GM23338 (cell line): ENCODE results near the gene PRKAR1B. TPM values are rescaled to one million over a fixed set of nuclear protein-coding genes. Genes with fewer than 3 reads are reported as not detected.

Experiments used
- ATAC-seq: fragments of 200-7000 bp; cut with Tn5 transposase; 3 replicates; pipeline ENCODE4 v1.9.1; 2020
- DNase-seq: peaks from one replicate; pipeline ENCODE4 v3.0.0-alpha.2; 2015; ENCODE audit warnings: low spot score
- H2AFZ ChIP-seq: fragments of 200-600 bp; sonication (generic); 2 replicates; pipeline ENCODE4 v1.8.0; 2016; ENCODE audit warnings: antibody characterized with exemption, mild to moderate bottlenecking, moderate library complexity
- H3F3A ChIP-seq: fragments of 200-600 bp; sonication (generic); replicated peaks from 2 replicates; pipeline ENCODE4 v1.8.0; 2017; ENCODE audit warnings: antibody characterized with exemption, mixed run types, low read depth
- H3K27ac ChIP-seq: fragments of 200-600 bp; sonication (generic); 2 replicates; pipeline ENCODE4 v1.6.1; 2016; ENCODE audit warnings: low read depth
- H3K27me3 ChIP-seq: fragments of 200-600 bp; sonication (generic); 2 replicates; pipeline ENCODE4 v1.8.0; 2016; ENCODE audit warnings: mild to moderate bottlenecking, mixed run types, moderate library complexity; ENCODE audit not compliant: insufficient read depth
- H3K36me3 ChIP-seq: fragments of 200-600 bp; sonication (generic); 2 replicates; pipeline ENCODE4 v1.8.0; 2016; ENCODE audit warnings: mild to moderate bottlenecking; ENCODE audit not compliant: insufficient read depth
- H3K4me1 ChIP-seq: fragments of 200-600 bp; sonication (generic); 2 replicates; pipeline ENCODE4 v1.8.0; 2016; ENCODE audit warnings: mild to moderate bottlenecking, moderate library complexity; ENCODE audit not compliant: insufficient read depth
- H3K4me2 ChIP-seq: fragments of 200-600 bp; sonication (generic); 2 replicates; pipeline ENCODE4 v1.7.1; 2017; ENCODE audit warnings: mixed run types
- H3K4me3 ChIP-seq: fragments of 200-600 bp; sonication (generic); 2 replicates; pipeline ENCODE4 v1.6.1; 2016; ENCODE audit warnings: mixed run types
- H3K79me2 ChIP-seq: fragments of 200-600 bp; sonication (generic); replicated peaks from 2 replicates; pipeline ENCODE4 v1.8.0; 2017; ENCODE audit warnings: mild to moderate bottlenecking; ENCODE audit not compliant: insufficient read depth
- H3K9me2 ChIP-seq: fragments of 200-600 bp; sonication (generic); 2 replicates; pipeline ENCODE4 v1.8.0; 2017; ENCODE audit not compliant: insufficient read depth
- H4K20me1 ChIP-seq: fragments of 200-600 bp; sonication (generic); replicated peaks from 2 replicates; pipeline ENCODE4 v1.8.0; 2017; ENCODE audit warnings: mild to moderate bottlenecking; ENCODE audit not compliant: insufficient read depth
- H3K27ac Mint-ChIP-seq: 2 replicates; pipeline ENCODE4 v1.8.0; 2020; ENCODE audit warnings: inconsistent platforms, mild to moderate bottlenecking, moderate library complexity, mixed read lengths
- H3K27me3 Mint-ChIP-seq: 3 replicates; pipeline ENCODE4 v1.8.0; 2022; ENCODE audit warnings: low read depth, mild to moderate bottlenecking, moderate library complexity, mixed read lengths, inconsistent platforms; ENCODE audit not compliant: insufficient read depth, poor library complexity
- H3K36me3 Mint-ChIP-seq: 3 replicates; pipeline ENCODE4 v1.8.0; 2021; ENCODE audit warnings: low read depth, mild to moderate bottlenecking, inconsistent platforms, moderate library complexity, mixed read lengths
- H3K4me1 Mint-ChIP-seq: 3 replicates; pipeline ENCODE4 v1.8.0; 2020; ENCODE audit warnings: mild to moderate bottlenecking, inconsistent platforms, mixed read lengths
- H3K4me3 Mint-ChIP-seq: 3 replicates; pipeline ENCODE4 v1.8.0; 2021; ENCODE audit warnings: moderate library complexity, mild to moderate bottlenecking, inconsistent platforms, mixed read lengths
- H3K9me3 Mint-ChIP-seq: 3 replicates; pipeline ENCODE4 v1.8.0; 2020; ENCODE audit warnings: moderate library complexity, mild to moderate bottlenecking, inconsistent platforms, mixed read lengths
- ZNF114 ChIP-seq: fragments of 250-450 bp; sonication (Bioruptor Pico); IDR thresholded peaks from 2 replicates; pipeline ENCODE4 v1.5.0; 2020; ENCODE audit warnings: mild to moderate bottlenecking, moderate library complexity
- polyA plus RNA-seq: library from polyadenylated mRNA; unstranded; fragments of >200 nt; fragmentation: Nextera tagmentation; extraction: Ambion mirVana; gene quantifications from 2 replicates; pipeline ENCODE4 v1.2.1, GENCODE V29; 2016
- total RNA-seq: library from RNA; depleted of rRNA; stranded (reverse); fragments of >200 nt; shearing (Covaris generic); gene quantifications from 2 replicates; pipeline ENCODE4 v1.2.3, GENCODE V29; 2014
- TF ChIP-seq, protein P1 (sequence below): fragments of 250-450 bp; sonication (Bioruptor Pico); IDR thresholded peaks from 2 replicates; pipeline ENCODE4 v1.5.0; 2020; ENCODE audit warnings: mild to moderate bottlenecking, moderate library complexity
- TF ChIP-seq, protein P2 (sequence below): IDR thresholded peaks from one replicate; pipeline ENCODE4 v1.6.1; 2018; ENCODE audit warnings: antibody characterized with exemption; ENCODE audit not compliant: unreplicated experiment

Gene PRKAR1B
- total and polyA plus RNA-seq, 2 experiments from 2014 or later = 35.7 to 36.7 TPM

DNA sequence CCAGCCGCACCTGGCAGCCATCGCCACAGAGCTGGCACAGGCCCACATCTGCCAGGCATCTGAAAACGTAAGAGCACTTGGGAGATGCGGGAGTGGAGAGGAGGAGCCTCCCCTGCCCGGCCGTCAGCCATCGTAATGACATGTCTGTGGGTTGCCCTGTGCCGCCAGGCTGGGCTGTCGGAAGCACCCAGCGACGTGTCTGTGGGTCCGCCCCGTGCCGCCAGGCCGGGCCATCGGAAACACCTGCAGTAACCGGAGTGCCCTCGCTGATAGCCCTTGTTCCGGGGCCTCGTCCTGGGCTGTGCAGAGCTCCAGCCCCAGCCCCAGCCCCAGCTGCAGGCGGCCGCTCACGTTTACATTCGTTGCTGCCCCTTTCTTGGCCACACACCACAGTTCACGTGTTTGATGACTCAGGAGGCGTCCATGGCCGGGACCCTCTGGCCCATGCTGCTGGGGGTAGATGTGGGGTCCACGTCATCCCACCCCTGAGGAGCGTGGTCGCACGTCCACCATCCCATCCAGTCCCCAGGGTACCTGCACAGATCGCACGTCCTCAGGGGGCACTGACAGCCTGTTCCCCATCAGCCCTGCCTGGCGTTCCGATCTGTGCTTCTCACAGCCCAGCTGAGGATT is 30.0 kb upstream of the PRKAR1B start (continued):
- TF ChIP-seq, protein P1, sequence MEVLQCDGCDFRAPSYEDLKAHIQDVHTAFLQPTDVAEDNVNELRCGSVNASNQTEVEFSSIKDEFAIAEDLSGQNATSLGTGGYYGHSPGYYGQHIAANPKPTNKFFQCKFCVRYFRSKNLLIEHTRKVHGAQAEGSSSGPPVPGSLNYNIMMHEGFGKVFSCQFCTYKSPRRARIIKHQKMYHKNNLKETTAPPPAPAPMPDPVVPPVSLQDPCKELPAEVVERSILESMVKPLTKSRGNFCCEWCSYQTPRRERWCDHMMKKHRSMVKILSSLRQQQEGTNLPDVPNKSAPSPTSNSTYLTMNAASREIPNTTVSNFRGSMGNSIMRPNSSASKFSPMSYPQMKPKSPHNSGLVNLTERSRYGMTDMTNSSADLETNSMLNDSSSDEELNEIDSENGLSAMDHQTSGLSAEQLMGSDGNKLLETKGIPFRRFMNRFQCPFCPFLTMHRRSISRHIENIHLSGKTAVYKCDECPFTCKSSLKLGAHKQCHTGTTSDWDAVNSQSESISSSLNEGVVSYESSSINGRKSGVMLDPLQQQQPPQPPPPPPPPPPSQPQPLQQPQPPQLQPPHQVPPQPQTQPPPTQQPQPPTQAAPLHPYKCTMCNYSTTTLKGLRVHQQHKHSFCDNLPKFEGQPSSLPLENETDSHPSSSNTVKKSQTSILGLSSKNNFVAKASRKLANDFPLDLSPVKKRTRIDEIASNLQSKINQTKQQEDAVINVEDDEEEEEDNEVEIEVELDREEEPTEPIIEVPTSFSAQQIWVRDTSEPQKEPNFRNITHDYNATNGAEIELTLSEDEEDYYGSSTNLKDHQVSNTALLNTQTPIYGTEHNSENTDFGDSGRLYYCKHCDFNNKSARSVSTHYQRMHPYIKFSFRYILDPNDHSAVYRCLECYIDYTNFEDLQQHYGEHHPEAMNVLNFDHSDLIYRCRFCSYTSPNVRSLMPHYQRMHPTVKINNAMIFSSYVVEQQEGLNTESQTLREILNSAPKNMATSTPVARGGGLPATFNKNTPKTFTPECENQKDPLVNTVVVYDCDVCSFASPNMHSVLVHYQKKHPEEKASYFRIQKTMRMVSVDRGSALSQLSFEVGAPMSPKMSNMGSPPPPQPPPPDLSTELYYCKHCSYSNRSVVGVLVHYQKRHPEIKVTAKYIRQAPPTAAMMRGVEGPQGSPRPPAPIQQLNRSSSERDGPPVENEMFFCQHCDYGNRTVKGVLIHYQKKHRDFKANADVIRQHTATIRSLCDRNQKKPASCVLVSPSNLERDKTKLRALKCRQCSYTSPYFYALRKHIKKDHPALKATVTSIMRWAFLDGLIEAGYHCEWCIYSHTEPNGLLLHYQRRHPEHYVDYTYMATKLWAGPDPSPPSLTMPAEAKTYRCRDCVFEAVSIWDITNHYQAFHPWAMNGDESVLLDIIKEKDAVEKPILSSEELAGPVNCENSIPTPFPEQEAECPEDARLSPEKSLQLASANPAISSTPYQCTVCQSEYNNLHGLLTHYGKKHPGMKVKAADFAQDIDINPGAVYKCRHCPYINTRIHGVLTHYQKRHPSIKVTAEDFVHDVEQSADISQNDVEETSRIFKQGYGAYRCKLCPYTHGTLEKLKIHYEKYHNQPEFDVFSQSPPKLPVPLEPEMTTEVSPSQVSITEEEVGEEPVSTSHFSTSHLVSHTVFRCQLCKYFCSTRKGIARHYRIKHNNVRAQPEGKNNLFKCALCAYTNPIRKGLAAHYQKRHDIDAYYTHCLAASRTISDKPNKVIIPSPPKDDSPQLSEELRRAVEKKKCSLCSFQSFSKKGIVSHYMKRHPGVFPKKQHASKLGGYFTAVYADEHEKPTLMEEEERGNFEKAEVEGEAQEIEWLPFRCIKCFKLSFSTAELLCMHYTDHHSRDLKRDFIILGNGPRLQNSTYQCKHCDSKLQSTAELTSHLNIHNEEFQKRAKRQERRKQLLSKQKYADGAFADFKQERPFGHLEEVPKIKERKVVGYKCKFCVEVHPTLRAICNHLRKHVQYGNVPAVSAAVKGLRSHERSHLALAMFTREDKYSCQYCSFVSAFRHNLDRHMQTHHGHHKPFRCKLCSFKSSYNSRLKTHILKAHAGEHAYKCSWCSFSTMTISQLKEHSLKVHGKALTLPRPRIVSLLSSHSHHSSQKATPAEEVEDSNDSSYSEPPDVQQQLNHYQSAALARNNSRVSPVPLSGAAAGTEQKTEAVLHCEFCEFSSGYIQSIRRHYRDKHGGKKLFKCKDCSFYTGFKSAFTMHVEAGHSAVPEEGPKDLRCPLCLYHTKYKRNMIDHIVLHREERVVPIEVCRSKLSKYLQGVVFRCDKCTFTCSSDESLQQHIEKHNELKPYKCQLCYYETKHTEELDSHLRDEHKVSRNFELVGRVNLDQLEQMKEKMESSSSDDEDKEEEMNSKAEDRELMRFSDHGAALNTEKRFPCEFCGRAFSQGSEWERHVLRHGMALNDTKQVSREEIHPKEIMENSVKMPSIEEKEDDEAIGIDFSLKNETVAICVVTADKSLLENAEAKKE (CRISPR knock-in tag) = no peak

DNA sequence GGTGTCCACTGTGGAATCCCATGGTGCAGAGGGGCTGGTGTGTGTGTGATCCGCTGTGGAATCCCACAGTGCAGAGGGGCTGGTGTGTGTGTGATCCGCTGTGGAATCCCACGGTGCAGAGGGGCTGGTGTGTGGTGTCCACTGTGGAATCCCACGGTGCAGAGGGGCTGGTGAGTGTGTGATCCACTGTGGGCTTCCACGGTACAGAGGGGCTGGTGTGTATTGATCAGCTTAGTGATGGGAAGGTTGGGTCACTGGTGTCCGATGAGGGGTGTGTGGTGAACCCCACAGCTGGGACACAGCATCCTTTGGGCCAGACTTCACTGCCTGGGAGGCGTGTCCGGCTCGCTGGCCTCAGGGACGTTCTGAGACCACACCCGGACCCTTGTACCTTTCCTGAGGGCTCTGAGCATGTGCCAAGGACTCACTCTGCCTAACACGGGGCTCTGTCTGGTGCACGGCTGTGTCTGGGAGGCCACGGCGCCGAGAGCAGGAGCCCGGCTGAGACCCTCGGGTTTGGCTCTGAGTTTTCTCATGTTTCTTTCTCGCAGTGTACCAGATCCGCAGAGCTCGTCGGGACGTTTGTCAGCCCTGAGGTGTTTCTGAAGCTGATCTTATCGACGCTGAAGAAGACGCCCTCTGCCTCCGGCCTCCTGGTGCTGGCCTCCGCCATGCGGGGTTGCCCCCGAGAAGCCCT is 29.3 kb upstream of the PRKAR1B start:
- Histone ChIP-seq H3K27me3 (no peaks in the 10 kb centered on the region), H3K9me2 (no peaks in the 10 kb centered on the region), H2AFZ (no peak overlapping the region), H3K36me3 (peaks cover 18% of the 10 kb centered on the region; the same call in 1 of the 2 replicates), H3K4me2 (no peak overlapping the region), H3K4me3 (no peak overlapping the region), H3K27ac (no peak overlapping the region), H3K4me1 (no peaks in the 10 kb centered on the region), H3F3A (no peaks in the 10 kb centered on the region), H3K79me2 (no peaks in the 10 kb centered on the region), H4K20me1 (no peaks in the 10 kb centered on the region; the same call in none of the 2 replicates)
- Mint-ChIP-seq H3K36me3 (peaks cover 77% of the 10 kb centered on the region), H3K27me3 (no peaks in the 10 kb centered on the region), H3K4me1 (no peaks in the 10 kb centered on the region; the same call in 2 of the 3 replicates), H3K4me3 (no peak overlapping the region), H3K9me3 (no peaks in the 10 kb centered on the region; the same call in 2 of the 3 replicates), H3K27ac (no peak overlapping the region)
- DNase-seq = no peak
- no peak for ATAC-seq
- no peak for TF ChIP-seq ZNF114 (CRISPR knock-in tag)
- TF ChIP-seq, protein P1 (CRISPR knock-in tag) = no peak
- TF ChIP-seq, protein P2, sequence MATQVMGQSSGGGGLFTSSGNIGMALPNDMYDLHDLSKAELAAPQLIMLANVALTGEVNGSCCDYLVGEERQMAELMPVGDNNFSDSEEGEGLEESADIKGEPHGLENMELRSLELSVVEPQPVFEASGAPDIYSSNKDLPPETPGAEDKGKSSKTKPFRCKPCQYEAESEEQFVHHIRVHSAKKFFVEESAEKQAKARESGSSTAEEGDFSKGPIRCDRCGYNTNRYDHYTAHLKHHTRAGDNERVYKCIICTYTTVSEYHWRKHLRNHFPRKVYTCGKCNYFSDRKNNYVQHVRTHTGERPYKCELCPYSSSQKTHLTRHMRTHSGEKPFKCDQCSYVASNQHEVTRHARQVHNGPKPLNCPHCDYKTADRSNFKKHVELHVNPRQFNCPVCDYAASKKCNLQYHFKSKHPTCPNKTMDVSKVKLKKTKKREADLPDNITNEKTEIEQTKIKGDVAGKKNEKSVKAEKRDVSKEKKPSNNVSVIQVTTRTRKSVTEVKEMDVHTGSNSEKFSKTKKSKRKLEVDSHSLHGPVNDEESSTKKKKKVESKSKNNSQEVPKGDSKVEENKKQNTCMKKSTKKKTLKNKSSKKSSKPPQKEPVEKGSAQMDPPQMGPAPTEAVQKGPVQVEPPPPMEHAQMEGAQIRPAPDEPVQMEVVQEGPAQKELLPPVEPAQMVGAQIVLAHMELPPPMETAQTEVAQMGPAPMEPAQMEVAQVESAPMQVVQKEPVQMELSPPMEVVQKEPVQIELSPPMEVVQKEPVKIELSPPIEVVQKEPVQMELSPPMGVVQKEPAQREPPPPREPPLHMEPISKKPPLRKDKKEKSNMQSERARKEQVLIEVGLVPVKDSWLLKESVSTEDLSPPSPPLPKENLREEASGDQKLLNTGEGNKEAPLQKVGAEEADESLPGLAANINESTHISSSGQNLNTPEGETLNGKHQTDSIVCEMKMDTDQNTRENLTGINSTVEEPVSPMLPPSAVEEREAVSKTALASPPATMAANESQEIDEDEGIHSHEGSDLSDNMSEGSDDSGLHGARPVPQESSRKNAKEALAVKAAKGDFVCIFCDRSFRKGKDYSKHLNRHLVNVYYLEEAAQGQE = no peak
